Measurements from ENCODE around the gene TRIM3.

DNA sequence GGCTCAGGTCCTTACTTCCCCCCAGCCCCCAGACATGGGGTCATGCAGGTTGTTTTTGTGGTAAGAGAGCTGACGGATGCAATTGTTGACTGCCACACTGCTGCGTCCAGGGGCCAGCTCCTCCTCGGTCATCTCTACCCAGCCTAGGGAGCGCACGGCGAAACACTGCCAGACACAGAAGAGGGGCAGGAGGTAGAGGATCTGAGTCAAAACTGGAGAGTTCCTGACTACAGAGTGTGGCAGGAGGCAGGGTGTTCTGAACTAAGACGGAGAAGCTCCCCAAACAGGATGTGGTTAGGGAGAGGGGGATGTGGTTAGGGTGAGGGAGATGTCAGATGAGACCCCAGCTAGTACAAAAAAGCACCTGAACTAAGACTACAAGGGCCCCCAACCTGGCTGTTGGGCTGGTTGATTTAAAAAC lies 71.2 kb downstream of the TRIM3 start:
- no peak for TF ChIP-seq POLR2A (IDR thresholded peaks at IDR 0.05)
- TF ChIP-seq, protein P1, sequence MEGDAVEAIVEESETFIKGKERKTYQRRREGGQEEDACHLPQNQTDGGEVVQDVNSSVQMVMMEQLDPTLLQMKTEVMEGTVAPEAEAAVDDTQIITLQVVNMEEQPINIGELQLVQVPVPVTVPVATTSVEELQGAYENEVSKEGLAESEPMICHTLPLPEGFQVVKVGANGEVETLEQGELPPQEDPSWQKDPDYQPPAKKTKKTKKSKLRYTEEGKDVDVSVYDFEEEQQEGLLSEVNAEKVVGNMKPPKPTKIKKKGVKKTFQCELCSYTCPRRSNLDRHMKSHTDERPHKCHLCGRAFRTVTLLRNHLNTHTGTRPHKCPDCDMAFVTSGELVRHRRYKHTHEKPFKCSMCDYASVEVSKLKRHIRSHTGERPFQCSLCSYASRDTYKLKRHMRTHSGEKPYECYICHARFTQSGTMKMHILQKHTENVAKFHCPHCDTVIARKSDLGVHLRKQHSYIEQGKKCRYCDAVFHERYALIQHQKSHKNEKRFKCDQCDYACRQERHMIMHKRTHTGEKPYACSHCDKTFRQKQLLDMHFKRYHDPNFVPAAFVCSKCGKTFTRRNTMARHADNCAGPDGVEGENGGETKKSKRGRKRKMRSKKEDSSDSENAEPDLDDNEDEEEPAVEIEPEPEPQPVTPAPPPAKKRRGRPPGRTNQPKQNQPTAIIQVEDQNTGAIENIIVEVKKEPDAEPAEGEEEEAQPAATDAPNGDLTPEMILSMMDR (IDR thresholded peaks at IDR 0.05) = no peak
